Activated T-cell treated with anti-CD3 and anti-CD28 coated beads, Interleukin-2, amount 50 U/mL, for 72 hours (primary cell): ENCODE data around the gene SLC25A25. TPM values are rescaled to one million over a fixed set of nuclear protein-coding genes. Genes with fewer than 3 reads are reported as not detected.
"Not testable (repeated sequence)": the region's sequence is repeated elsewhere in the genome, so short reads cannot be mapped to it uniquely, and the experiment has no call there.

ENCODE experiments used
- ATAC-seq, 2 donors: fragments of 150-1000 bp; cut with Tn5 transposase; replicated peaks in 1 of 2; 2 replicates each; pipeline ENCODE4 v1.10.0; 2021; ENCODE audit warnings: moderate library complexity in 2 of 2, mild to moderate bottlenecking in 1 of 2
- DNase-seq, 2 donors: peaks; one replicate each; pipeline ENCODE4 v3.0.0; 2021 to 2022; ENCODE audit warnings: mixed read lengths in 1 of 2
- H3K27ac Mint-ChIP-seq: one replicate; pipeline ENCODE4 v1.8.0; 2022; ENCODE audit warnings: mild to moderate bottlenecking, moderate library complexity, mixed read lengths
- H3K27me3 Mint-ChIP-seq: one replicate; pipeline ENCODE4 v1.8.0; 2022; ENCODE audit warnings: low read depth, mixed read lengths
- H3K36me3 Mint-ChIP-seq, 2 donors: one replicate each; pipeline ENCODE4 v1.8.0; 2022; ENCODE audit warnings: mixed read lengths in 2 of 2, mild to moderate bottlenecking in 1 of 2; ENCODE audit not compliant: insufficient read depth in 2 of 2
- H3K4me1 Mint-ChIP-seq: one replicate; pipeline ENCODE4 v1.8.0; 2022; ENCODE audit warnings: low read depth, mixed read lengths
- H3K4me3 Mint-ChIP-seq, 2 donors: one replicate each; pipeline ENCODE4 v1.8.0; 2022; ENCODE audit warnings: mild to moderate bottlenecking in 2 of 2, mixed read lengths in 2 of 2, moderate library complexity in 2 of 2
- H3K9me3 Mint-ChIP-seq, 2 donors: one replicate each; pipeline ENCODE4 v1.8.0; 2022; ENCODE audit warnings: mixed read lengths in 2 of 2
- total RNA-seq, 2 donors: library from RNA; stranded (reverse); gene quantifications; one replicate each; pipeline ENCODE4 v1.2.3, GENCODE V29; 2022

Gene SLC25A25
- total RNA-seq, 2 donors from 2014 or later: 9.7 to 11.2 TPM

DNA sequence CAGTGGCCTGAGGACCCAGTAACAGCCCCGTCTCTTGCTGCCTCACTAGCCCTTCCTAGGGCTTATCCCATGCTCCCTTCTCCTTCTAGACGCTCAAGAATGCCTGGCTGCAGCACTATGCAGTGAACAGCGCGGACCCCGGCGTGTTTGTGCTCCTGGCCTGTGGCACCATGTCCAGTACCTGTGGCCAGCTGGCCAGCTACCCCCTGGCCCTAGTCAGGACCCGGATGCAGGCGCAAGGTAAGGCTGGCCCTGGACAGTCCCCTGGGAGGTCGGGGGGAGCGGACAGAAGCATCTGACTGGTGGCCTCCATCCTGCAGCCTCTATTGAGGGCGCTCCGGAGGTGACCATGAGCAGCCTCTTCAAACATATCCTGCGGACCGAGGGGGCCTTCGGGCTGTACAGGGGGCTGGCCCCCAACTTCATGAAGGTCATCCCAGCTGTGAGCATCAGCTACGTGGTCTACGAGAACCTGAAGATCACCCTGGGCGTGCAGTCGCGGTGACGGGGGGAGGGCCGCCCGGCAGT is 39.0 kb downstream of the SLC25A25 start:
- Mint-ChIP-seq H3K9me3 (no peaks in the 10 kb centered on the region), H3K4me3 (no peak overlapping the region), H3K27me3 (no peaks in the 10 kb centered on the region), H3K4me1 (peaks cover 21% of the 10 kb centered on the region), H3K27ac (no peak overlapping the region), H3K36me3 (peaks cover 4 to 9% of the 10 kb centered on the region in 2 donors)
- DNase-seq (no peak), ATAC-seq (no peak)

DNA sequence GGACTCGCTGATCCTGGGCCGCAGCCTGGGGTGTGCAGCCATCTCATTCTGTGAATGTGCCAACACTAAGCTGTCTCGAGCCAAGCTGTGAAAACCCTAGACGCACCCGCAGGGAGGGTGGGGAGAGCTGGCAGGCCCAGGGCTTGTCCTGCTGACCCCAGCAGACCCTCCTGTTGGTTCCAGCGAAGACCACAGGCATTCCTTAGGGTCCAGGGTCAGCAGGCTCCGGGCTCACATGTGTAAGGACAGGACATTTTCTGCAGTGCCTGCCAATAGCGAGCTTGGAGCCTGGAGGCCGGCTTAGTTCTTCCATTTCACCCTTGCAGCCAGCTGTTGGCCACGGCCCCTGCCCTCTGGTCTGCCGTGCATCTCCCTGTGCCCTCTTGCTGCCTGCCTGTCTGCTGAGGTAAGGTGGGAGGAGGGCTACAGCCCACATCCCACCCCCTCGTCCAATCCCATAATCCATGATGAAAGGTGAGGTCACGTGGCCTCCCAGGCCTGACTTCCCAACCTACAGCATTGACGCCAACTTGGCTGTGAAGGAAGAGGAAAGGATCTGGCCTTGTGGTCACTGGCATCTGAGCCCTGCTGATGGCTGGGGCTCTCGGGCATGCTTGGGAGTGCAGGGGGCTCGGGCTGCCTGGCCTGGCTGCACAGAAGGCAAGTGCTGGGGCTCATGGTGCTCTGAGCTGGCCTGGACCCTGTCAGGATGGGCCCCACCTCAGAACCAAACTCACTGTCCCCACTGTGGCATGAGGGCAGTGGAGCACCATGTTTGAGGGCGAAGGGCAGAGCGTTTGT is 39.6 kb downstream of the SLC25A25 start:
- peaks cover 2 to 7% of the 10 kb centered on the region in 2 donors for H3K36me3 Mint-ChIP-seq
- ATAC-seq (no peak), DNase-seq (no peak)
- H3K4me1 Mint-ChIP-seq: peaks cover 18% of the 10 kb centered on the region
- peak overlapping the region; percentile 33 for H3K27ac Mint-ChIP-seq
- no peak overlapping the region for H3K4me3 Mint-ChIP-seq
- H3K9me3 Mint-ChIP-seq: no peaks in the 10 kb centered on the region
- no peaks in the 10 kb centered on the region for H3K27me3 Mint-ChIP-seq

DNA sequence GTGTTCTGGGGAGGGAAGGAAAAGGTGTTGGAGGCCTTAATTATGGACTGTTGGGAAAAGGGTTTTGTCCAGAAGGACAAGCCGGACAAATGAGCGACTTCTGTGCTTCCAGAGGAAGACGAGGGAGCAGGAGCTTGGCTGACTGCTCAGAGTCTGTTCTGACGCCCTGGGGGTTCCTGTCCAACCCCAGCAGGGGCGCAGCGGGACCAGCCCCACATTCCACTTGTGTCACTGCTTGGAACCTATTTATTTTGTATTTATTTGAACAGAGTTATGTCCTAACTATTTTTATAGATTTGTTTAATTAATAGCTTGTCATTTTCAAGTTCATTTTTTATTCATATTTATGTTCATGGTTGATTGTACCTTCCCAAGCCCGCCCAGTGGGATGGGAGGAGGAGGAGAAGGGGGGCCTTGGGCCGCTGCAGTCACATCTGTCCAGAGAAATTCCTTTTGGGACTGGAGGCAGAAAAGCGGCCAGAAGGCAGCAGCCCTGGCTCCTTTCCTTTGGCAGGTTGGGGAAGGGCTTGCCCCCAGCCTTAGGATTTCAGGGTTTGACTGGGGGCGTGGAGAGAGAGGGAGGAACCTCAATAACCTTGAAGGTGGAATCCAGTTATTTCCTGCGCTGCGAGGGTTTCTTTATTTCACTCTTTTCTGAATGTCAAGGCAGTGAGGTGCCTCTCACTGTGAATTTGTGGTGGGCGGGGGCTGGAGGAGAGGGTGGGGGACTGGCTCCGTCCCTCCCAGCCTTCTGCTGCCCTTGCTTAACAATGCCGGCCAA is 40.4 kb downstream of the SLC25A25 start:
- Mint-ChIP-seq H3K9me3 (no peaks in the 10 kb centered on the region), H3K4me1 (peaks cover 10% of the 10 kb centered on the region), H3K27ac (no peak overlapping the region), H3K27me3 (no peaks in the 10 kb centered on the region), H3K4me3 (no peak overlapping the region), H3K36me3 (peaks cover 2 to 6% of the 10 kb centered on the region in 2 donors)
- no peak for DNase-seq
- no peak for ATAC-seq

GRCh38 chr9:128109050-128109709 is 41.1 kb downstream of the SLC25A25 start:
- Mint-ChIP-seq H3K36me3 (peaks cover 2 to 4% of the 10 kb centered on the region in 2 donors), H3K4me3 (no peak overlapping the region), H3K9me3 (no peaks in the 10 kb centered on the region), H3K27me3 (no peaks in the 10 kb centered on the region), H3K4me1 (peaks cover 3% of the 10 kb centered on the region), H3K27ac (no peak overlapping the region)
- DNase-seq (no peak), ATAC-seq (no peak)

DNA sequence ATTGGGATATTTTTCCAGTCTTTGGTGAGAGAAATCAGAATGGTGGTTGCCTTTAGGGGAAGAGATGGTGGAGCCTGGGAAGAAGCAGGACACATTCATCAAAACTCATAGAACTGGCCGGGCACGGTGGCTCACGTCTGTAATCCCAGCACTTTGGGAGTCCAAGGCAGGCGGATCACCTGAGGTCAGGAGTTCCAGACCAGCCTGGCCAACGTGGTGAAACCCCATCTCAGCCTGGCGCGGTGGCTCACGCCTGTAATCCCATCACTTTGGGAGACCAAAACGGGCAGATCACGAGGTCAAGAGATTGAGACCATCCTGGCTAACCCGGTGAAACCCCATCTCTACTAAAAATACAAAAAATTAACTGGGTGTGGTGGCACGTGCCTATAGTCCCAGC is 43.7 kb downstream of the SLC25A25 start:
- not testable (repeated sequence) for H3K36me3 Mint-ChIP-seq, DNase-seq, H3K4me3 Mint-ChIP-seq, H3K27ac Mint-ChIP-seq, H3K9me3 Mint-ChIP-seq, ATAC-seq, H3K27me3 Mint-ChIP-seq, H3K4me1 Mint-ChIP-seq

DNA sequence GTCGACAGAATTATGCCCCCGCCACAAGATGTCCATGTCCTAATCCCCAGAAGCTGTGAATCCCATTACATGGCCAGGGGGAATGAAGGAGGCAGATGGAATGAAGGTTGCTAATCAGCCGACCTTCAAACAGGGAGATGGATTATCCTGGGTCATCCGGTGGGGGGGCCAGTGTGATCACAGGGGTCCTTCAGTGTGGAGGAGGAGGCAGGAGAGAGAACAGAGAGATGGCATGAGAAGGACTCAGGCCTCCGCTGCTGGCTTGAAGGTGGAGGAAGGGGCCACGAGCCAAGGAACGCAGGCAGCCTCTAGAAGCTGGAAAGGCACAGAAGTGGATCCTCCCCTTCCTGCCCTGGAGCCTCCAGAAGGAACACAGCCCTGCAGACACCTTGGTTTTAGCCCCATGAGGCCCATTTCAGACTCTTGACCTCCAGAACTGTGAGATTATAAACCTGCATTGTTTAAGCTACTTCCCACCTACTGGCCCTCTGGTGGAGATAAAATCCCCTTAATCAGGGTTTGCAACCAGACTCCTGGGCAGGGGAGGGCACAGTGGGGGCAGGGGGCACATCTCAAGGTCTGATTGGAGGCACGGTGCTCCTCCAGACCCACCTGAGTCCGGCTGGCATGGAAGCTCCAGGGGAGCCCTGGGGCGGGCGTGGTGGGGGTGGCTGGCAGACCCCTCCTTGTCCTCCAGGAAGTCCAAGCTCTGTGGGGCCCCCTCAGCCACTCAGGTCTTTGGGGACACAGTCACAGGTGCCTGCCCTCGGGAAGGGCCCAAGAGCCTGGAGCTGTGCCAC is 45.7 kb downstream of the SLC25A25 start:
- H3K4me1 Mint-ChIP-seq: peaks cover 5% of the 10 kb centered on the region
- H3K27ac Mint-ChIP-seq: no peak overlapping the region
- no peak overlapping the region for H3K4me3 Mint-ChIP-seq
- H3K36me3 Mint-ChIP-seq: peaks cover 0 to 3% of the 10 kb centered on the region in 2 donors
- DNase-seq (no peak), ATAC-seq (no peak)
- H3K27me3 Mint-ChIP-seq: no peaks in the 10 kb centered on the region
- H3K9me3 Mint-ChIP-seq: no peaks in the 10 kb centered on the region

DNA sequence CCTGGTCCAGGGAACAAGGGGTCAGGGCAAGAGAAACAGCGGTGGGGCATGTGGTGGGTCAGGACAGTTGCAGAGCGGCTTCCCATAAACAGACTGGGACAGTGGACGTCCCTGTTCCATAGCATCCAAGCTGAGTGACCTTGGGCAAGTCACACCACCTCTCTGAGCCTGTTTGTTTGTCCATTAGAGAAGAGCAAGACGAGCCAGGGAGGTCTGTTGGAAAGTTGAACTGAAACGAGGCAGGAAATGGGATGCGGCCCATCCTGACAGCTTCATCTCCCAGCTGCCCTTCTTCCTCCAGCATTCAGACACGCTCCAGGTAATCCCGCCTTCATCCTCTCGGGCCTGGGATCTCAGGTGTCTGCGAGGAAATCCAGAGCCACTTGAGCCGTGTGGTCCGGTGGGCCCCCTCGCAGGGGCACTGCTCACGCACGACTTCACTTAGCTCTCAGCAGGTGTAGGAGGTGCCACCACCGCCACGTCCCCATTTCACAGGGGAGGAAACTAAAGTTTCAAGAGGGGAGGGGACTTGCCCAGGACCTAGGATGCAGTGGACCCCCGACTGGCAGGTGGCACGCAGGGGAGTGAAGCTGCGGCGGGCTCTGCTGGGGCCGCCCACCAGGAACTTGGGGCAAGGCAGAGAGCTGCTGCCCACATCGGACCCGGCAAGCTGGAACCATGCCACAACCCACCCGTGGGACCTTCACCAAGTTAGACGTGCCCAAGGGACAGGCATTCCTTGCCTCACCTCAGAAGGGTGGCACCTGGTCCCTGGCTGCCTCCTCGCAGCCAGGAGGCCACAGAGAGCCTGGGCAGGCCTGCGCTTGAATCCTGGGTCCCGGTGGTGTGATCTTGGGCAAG is 46.5 kb downstream of the SLC25A25 start:
- peaks cover 0 to 3% of the 10 kb centered on the region in 2 donors for H3K36me3 Mint-ChIP-seq
- no peaks in the 10 kb centered on the region for H3K9me3 Mint-ChIP-seq
- H3K4me3 Mint-ChIP-seq: no peak overlapping the region
- H3K27me3 Mint-ChIP-seq: no peaks in the 10 kb centered on the region
- no peak for DNase-seq
- no peak overlapping the region for H3K27ac Mint-ChIP-seq
- no peak for ATAC-seq
- H3K4me1 Mint-ChIP-seq: peaks cover 5% of the 10 kb centered on the region

- DNase-seq (no peak), ATAC-seq (peak; percentile 21 to 25)
- Mint-ChIP-seq H3K36me3 (peaks cover 0 to 3% of the 10 kb centered on the region in 2 donors), H3K4me1 (peaks cover 5% of the 10 kb centered on the region), H3K27ac (no peak overlapping the region), H3K27me3 (no peaks in the 10 kb centered on the region), H3K9me3 (no peaks in the 10 kb centered on the region), H3K4me3 (no peak overlapping the region)
These were observed 47.4 kb downstream of the SLC25A25 start for GRCh38 chr9:128115187-128116103.

- ATAC-seq: no peak
- H3K27me3 Mint-ChIP-seq: no peaks in the 10 kb centered on the region
- no peak for DNase-seq
- H3K4me1 Mint-ChIP-seq: peaks cover 5% of the 10 kb centered on the region
- no peak overlapping the region for H3K4me3 Mint-ChIP-seq
- peaks cover 0 to 3% of the 10 kb centered on the region in 2 donors for H3K36me3 Mint-ChIP-seq
- H3K9me3 Mint-ChIP-seq: no peaks in the 10 kb centered on the region
- H3K27ac Mint-ChIP-seq: no peak overlapping the region
These were observed 48.4 kb downstream of the SLC25A25 start for GRCh38 chr9:128116104-128117083.
